Astrocyte of the hippocampus (primary cell): Measurements from ENCODE around the gene EIF4E.
"Not testable (repeated sequence)": the region's sequence is repeated elsewhere in the genome, so short reads cannot be mapped to it uniquely, and the experiment has no call there.

ENCODE experiments used
- DNase-seq: peaks from one replicate; pipeline ENCODE4 v3.0.0; 2011; ENCODE audit warnings: low read depth, low spot score

The EIF4E gene

DNA sequence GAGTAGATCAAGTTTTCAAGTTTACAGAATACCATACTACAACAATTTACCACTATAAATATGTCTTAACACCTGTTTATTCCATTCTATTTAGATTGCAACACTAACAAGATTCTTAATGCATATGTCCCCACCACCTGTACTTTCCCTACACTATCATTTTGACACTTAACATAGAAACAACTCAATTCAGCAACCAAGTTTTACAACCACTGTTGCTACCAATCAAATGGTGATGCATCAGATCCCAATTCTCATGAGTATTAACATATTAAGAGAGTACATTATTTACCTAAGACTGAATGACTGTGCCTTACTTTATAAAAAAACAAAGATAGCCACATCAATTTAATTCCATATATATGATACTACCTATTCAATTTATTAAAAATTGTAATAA, 49.4 kb downstream of the EIF4E start:
- DNase-seq, result no peak

DNA sequence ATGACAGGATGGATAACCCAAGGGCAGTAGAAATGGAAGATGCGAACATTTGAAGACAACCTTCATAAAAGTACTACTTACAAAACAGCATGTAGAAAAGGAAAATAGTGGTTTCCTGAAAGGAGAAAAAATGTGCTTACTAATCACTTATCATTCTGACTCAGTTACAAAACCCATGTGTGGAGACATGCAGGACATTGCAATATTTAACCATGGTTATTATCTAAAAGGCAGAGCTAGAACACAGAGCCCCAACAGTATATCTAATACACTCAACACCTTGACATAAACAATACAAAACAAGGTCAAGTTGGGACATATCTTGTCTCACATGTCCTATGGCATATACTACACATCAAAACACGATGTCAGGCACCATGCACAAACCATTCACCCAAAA, 55.9 kb downstream of the EIF4E start:
- DNase-seq, result no peak

DNA sequence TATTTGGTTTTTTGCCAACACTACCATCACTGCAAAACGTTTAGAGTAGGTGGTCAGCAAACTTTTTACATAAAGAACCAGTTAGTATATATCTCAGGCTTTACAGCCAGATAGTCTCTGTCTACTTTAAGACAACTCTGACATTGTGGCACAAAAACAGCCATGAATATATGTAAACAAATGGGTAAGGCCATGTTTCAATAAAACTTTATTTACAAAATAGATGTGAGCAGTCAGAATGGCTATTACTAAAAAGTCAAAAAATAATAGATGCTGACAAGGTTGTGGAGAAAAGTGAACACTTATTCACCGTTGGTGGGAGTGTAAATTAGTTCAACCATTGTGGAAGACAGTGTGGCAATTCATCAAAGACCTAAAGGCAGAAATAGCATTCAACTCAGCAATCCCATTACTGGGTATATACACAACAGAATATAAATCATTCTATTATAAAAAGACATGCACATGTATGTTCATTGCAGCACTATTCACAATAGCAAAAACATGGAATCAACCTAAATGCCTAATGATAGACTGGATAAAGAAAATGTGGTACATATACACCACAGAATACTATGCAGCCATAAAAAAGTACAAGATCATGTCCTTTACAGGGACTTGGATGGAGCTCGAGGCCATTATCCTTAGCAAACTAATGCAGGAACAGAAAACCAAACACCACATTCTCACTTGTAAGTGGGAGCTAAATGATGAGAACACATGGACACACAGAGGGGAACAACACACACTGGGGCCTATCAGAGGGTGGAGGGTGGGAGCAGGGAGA, 56.6 kb downstream of the EIF4E start:
- not testable (repeated sequence) for DNase-seq

DNA sequence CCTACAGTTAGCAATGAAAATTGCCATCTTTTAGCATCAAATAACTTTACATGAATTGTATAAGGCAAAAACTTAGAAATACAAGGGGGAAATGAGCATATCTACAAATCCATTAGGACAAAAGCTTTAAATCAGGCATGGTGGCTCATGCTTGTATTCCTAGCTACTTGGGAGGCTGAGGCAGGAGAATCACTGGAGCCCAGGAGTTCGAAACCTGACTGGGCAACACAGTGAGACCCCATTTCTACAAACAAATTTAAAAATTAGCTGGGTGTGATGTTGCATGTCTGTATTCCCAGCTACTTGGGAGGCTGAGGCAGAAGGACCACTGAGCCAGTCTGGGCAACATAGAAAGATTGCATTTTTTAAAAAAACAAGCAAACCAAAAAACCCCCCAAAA, 61.3 kb downstream of the EIF4E start:
- no peak for DNase-seq

DNA sequence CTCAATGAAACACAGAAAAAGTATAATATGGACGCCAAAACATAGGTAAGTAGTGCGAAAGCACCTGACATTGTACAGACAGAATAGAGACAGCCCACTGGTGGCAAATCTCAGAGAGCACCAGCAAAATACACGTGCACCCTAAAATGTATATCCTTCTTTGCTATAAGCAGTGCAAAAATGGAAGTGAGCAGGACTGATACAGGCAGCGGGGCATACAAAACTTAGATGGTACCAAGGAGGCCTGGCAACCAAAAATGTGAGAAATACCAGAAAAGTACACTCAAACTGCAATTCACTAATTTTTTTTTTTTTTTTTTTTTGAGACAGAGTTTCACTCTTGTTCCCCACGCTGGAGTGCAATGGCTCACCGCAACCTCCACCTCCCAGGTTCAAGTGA, 63.9 kb downstream of the EIF4E start:
- no peak for DNase-seq

DNA sequence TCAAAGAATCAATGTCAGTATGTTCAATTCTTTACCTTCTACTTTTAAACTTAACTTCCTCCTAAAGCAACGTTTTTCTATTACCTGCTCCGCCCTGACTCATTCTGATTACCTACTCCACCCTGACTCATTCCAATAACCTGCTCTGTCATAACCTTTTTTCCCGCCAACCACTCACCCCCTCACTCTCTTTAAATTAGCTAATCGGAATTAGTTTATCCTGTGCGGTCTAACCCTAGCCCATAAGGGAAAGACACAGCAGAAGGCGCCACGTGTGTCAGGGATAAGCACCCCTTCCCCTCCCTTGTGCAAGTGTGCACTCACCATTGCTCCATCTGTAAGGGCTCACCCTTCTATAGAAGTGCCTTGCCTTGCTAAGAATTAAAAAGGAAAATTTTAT, 64.4 kb downstream of the EIF4E start:
- DNase-seq, result no peak

DNA sequence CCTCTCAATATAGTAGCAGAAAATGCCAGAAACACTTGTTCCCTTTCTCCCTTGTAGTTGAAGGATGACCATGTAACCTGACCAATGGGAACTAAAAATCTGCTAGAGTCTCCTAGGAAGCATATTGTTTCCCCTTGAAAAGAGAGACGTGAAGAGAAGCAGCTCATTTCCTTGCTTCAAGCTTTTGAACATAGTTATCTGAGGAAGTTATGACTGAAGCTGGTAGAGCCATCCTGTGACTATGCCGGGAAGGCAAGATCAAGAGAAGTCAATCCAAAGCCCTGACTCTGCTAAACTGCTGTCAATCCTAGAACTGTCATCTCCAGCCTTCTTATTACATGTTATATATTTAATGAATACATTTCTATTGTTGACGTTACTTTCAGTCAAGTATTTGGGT, 66.6 kb downstream of the EIF4E start:
- no peak for DNase-seq

DNA sequence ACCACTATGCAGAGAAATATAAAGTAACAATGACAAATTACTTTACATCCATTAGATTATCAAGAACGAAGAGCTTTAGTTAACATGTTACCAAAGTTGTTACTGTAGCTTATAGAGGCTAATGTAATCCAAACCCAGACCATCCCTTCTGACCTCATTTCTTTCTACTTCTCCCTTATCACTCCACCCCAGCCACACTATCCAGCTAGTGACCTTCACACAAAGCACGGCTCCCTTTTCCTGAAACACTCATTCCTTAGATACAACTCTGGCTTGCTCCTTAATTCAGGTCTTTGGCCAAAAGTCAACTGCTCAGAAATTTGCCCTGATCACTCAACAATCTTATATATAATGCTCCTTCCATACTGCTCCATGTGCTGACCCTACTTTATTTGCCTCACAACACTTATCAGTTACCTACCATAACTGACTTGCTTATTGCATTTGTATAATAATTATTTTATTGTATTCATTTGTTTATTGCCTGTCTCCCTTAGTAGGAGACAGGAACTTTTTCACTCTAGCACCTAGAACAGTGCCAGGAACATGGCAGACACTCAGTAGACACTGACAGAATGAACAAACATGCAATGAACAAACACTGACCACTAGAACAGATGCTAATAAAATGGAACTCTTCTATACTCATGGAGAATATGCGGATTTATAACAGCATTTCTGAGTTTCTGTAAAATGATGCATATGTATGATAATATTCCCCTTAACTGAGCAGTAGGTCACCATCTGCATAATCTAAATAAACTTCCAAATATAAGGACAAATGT, 67.6 kb downstream of the EIF4E start:
- DNase-seq, result no peak

DNA sequence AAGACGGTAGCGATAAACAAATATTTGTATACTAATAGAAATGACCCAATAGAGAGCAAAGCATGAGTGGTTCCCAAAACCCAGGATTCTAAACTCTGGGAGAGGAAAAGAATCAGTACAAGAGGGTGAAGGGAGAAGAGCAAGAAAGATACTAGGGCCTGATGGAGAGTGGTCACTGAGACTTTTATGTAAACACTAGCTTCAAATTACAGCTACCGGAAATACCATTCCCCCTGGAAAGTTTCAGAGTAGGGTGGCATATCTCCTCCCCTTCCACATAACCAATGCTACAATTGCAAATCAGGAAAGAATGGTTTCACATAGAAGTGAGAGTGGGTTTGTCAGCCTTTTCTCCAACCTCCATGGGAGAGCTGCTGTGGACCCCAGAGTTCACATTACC, 77.1 kb downstream of the EIF4E start:
- no peak for DNase-seq

DNA sequence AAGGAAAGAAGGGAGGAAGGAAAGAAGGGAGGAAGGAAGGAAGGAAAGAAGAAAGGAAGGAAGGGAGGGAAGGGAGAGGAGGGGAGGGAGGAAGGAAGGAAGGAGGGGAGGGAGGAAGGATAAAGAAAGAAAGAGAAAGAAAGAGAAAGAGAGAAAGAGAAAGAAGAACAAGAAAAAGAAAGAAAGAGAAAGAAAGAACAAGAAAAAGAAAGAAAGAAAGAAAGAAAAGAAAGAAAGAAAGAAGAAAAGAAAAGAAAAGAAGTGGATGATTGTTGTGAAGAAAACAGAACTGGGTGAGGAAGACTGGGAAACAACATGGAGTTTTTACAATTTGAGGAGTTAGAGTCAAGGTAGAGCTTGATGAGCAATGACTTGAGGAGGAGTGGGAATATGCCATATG, 78.0 kb downstream of the EIF4E start:
- DNase-seq, result no peak

DNA sequence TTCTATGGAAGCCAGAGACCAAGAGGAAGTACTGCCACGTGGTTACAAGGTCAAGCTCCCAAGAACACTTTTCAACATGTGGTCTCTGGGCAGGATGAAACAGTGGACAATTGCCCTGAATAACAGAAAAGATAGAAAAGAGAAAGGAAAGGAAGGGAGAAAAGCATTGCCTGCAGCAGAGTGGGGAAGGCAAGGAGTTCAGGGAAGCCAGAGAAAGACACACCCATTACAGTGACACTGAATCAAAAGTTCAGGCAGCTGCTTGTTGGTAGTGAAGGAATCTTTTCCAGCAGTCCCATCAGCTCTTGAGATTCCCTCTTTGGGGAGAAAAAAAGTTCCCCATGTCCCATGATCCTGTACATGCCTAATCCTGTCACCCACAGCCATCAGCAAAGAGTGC, 80.5 kb downstream of the EIF4E start:
- no peak for DNase-seq

DNA sequence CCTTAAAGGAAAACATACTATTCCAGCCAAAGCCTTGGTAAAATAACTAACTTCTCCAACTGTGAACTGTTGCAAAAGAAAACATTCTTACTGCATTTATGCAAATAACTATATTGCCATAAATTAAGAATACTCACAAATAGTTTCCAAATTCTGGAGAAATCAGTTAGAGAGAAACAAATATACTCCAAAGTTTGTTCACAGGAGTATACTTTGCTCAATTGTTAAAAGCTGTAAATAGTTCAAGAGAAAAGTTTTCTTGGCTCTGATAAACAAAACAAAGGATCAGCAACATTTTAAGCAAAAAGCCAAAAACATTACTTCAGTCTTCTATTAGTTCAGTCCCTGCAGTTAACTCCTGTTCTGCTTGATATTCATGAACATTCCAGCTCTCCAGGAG, 83.0 kb downstream of the EIF4E start:
- no peak for DNase-seq

DNA sequence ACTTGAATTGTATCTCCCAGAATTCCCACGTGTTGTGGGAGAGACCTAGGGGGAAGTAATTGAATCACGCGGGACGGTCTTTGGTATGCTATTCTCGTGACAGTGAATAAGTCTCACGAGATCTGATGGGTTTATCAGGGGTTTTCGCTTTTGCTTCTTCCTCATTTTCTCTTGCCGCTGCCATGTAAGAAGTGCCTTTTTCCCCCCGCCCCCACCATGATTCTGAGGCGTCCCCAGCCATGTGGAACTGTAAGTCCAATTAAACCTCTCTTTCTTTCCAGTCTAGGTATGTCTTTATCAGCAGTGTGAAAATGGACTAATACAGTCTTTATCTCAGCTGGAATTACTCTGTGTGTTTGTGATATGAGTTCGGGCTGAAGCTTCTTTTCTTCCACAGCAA, 86.0 kb downstream of the EIF4E start:
- DNase-seq, result not testable (repeated sequence)

DNA sequence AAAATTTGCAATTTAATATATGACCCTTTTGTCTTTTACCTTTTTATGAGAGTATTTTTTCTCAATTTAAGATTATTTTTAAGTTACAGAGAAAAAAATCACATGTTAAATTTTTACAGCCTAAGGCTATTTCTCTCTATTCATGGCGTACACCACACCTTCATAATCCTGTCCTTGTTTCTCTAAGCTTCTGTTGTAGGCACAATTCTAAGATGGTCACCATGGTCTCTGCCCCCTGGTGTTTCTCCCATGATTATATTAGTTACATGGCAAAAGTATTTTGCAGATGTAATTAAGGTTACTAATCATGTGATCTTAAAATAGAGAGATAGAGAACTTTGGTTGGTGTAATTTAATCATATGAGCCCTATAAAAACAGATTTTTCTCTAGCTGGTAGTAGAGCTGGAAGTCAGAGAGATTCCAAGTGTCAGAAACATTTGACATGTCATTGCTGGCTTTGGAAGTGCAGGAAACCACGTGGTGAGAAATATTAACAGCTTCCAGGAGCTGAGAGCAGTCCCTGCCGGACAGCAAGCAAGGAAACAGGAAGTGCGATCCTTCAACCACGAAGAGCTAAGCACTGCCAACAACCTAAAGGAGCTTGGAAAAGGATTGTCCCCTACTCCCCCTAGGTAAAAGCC, 89.8 kb downstream of the EIF4E start:
- DNase-seq, result peak; percentile 18

DNA sequence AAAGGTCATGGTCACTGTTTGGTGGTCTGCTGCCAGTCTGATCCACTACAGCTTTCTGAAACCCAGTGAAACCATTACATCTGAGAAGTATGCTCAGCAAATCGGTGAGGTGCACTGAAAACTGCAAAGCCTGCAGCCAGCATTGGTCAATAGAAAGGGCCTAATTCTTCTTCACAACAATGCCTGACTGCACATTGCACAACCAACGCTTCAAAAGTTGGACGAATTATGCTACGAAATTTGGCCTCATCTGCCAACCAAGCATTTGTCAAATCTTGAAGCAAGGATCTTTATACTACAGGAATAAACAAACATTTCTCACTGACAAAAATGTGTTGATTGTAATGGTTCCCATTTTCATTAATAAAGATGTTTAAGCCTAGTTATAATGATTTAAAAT, 90.4 kb downstream of the EIF4E start:
- DNase-seq, result no peak

DNA sequence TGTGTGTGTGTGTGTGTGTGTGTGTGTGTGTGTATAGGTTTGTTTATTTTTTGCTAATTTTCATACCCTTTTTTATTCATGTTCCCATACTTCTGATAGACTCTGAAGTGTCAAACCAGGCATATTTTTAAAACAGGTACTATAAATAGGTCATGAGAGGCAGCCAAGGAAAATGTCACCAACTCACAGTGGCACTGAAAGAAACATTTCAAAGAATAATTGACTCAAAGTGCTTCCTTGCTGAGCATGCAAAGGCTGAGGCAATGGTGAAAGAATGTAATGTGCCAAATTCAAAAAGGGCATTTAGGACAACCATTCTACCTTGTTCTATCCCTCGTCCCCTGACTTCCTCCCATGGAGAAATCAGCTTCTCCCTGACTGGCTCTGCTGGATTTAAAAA, 95.5 kb downstream of the EIF4E start:
- DNase-seq, result no peak

DNA sequence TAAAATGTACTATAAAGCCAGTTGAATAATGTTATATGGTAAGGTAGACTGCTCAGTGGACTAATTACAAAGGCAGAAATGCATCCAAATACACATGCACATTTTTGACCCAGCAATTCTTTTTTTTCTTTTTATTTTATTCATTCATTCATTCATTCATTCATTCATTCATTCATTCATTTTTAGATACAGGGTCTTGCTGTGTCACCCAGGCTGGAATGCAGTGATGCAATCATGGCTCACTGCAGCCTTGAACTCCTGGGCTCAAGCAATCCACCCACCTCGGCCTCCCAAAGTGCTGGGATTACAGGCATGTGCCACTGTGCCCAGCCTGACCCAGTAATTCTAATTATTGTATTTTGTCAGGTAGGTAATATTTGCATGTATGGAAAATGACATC, 97.9 kb downstream of the EIF4E start:
- not testable (repeated sequence) for DNase-seq
